Mesenchymal stem cell (in vitro differentiated cells and primary cell): ENCODE data around the gene COX11.

Experiments used
- DNase-seq: peaks from one replicate; pipeline ENCODE4 v3.0.0-alpha.2; 2013
- H2AFZ ChIP-seq: one replicate; pipeline ENCODE4 v1.6.1; 2013; ENCODE audit warnings: low read depth, mild to moderate bottlenecking, control low read depth, inconsistent platforms, low read length, moderate library complexity
- H2AK5ac ChIP-seq: 2 replicates; pipeline ENCODE4 v1.6.1; 2013; ENCODE audit warnings: low read length, moderate library complexity, mild to moderate bottlenecking, inconsistent platforms; ENCODE audit not compliant: severe bottlenecking
- H2BK120ac ChIP-seq: one replicate; pipeline ENCODE4 v1.6.1; 2013; ENCODE audit warnings: low read depth, mild to moderate bottlenecking, inconsistent platforms, low read length, moderate library complexity
- H2BK12ac ChIP-seq, 2 experiments: one replicate each; pipeline ENCODE4 v1.6.1; 2013; ENCODE audit warnings: inconsistent platforms in 2 of 2, low read length in 2 of 2, mild to moderate bottlenecking in 2 of 2, moderate library complexity in 2 of 2, control low read depth in 1 of 2
- H2BK15ac ChIP-seq: one replicate; pipeline ENCODE4 v1.6.1; 2013; ENCODE audit warnings: mild to moderate bottlenecking, low read depth, inconsistent platforms; ENCODE audit not compliant: poor library complexity, severe bottlenecking
- H2BK5ac ChIP-seq: 2 replicates; pipeline ENCODE4 v1.6.1; 2013; ENCODE audit warnings: low read depth, mild to moderate bottlenecking, low read length, control low read depth, inconsistent platforms; ENCODE audit not compliant: poor library complexity, severe bottlenecking
- H3K14ac ChIP-seq, 2 experiments: one replicate each; pipeline ENCODE4 v1.6.1; 2013; ENCODE audit warnings: inconsistent platforms in 2 of 2, low read length in 2 of 2, control low read depth in 1 of 2, mild to moderate bottlenecking in 1 of 2, moderate library complexity in 1 of 2
- H3K18ac ChIP-seq, 2 experiments: one replicate each; pipeline ENCODE4 v1.6.1; 2013; ENCODE audit warnings: inconsistent platforms in 2 of 2, low read length in 2 of 2, control low read depth in 1 of 2, low read depth in 1 of 2, mild to moderate bottlenecking in 1 of 2
- H3K23ac ChIP-seq, 2 experiments: one replicate each; pipeline ENCODE4 v1.6.1; 2013; ENCODE audit warnings: inconsistent platforms in 2 of 2, low read length in 2 of 2, mild to moderate bottlenecking in 2 of 2, moderate library complexity in 2 of 2, control low read depth in 1 of 2
- H3K27ac ChIP-seq: 2 replicates; pipeline ENCODE4 v1.5.1; 2013; ENCODE audit warnings: mild to moderate bottlenecking, moderate library complexity, low read length, control low read depth, inconsistent platforms; ENCODE audit not compliant: poor library complexity, severe bottlenecking
- H3K27me3 ChIP-seq, 2 experiments: 2 replicates each; pipeline versions ENCODE4 v1.6.1 to v1.7.0; 2013; ENCODE audit warnings: low read length in 2 of 2, mild to moderate bottlenecking in 2 of 2, moderate library complexity in 2 of 2, control low read depth in 1 of 2, inconsistent platforms in 1 of 2; ENCODE audit not compliant: control insufficient read depth in 1 of 2, insufficient read depth in 1 of 2
- H3K36me3 ChIP-seq, 2 experiments: 2 replicates each; pipeline versions ENCODE4 v1.6.1 to v1.7.0; 2013; ENCODE audit warnings: low read length in 2 of 2, control low read depth in 1 of 2, inconsistent platforms in 1 of 2, low read depth in 1 of 2, mild to moderate bottlenecking in 1 of 2; ENCODE audit not compliant: insufficient read depth in 2 of 2, control insufficient read depth in 1 of 2
- H3K4ac ChIP-seq, 2 experiments: one replicate each; pipeline ENCODE4 v1.6.1; 2013; ENCODE audit warnings: inconsistent platforms in 2 of 2, low read length in 2 of 2, mild to moderate bottlenecking in 2 of 2, moderate library complexity in 2 of 2, control low read depth in 1 of 2, low read depth in 1 of 2
- H3K4me1 ChIP-seq: 2 replicates; pipeline ENCODE4 v1.6.1; 2013; ENCODE audit warnings: low read depth, low read length, control low read depth; ENCODE audit not compliant: control insufficient read depth, insufficient read depth
- H3K4me2 ChIP-seq: 2 replicates; pipeline ENCODE4 v1.6.1; 2013; ENCODE audit warnings: low read length, mild to moderate bottlenecking, inconsistent platforms; ENCODE audit not compliant: poor library complexity, severe bottlenecking
- H3K4me3 ChIP-seq, 2 experiments: 2 replicates each; pipeline versions ENCODE4 v1.5.1 to v1.7.0; 2013; ENCODE audit warnings: low read length in 2 of 2, mild to moderate bottlenecking in 2 of 2, control low read depth in 1 of 2, low read depth in 1 of 2; ENCODE audit not compliant: insufficient read depth in 1 of 2
- H3K79me1 ChIP-seq: replicated peaks from 2 replicates; pipeline ENCODE4 v1.6.1; 2013; ENCODE audit warnings: mild to moderate bottlenecking, control low read depth, low read length, inconsistent platforms; ENCODE audit not compliant: poor library complexity, severe bottlenecking
- H3K9ac ChIP-seq: 2 replicates; pipeline ENCODE4 v1.7.0; 2013; ENCODE audit warnings: mild to moderate bottlenecking, low read length, moderate library complexity
- H3K9me3 ChIP-seq: 2 replicates; pipeline ENCODE4 v1.7.0; 2013; ENCODE audit warnings: mild to moderate bottlenecking, low read length; ENCODE audit not compliant: control insufficient read depth
- H4K8ac ChIP-seq: one replicate; pipeline ENCODE4 v1.6.1; 2013; ENCODE audit warnings: inconsistent platforms, mild to moderate bottlenecking, low read length, moderate library complexity
- H4K91ac ChIP-seq: one replicate; pipeline ENCODE4 v1.6.1; 2013; ENCODE audit warnings: mild to moderate bottlenecking, low read length, inconsistent platforms
- WGBS: methylation state at CpG from one replicate; pipeline ENCODE4 v1.1.7; 2013; ENCODE audit warnings: mixed read lengths; 5-methylcytosine and 5-hydroxymethylcytosine counted together

COX11 gene

DNA sequence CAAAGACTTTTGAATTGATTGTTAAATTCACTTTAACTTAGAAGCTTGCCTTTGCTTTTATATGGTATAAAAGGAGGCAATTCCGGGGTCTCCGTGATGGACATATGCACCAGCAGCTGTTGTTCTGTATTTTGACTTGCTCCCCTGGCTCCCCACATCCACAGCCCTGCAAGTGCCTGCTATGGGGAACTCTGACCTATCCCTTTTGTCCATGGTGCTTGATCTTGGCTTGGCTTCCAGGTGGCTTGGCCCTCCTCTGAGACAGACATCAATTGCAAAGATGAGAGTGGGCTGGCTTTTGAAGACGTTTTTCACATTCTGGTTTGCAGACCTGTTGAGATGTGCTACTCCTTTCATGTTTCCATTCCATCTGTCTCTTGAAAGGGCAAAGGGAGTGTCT, 40.9 kb downstream of the COX11 start:
- Histone ChIP-seq H3K18ac (no peak overlapping the region), H3K4me2 (no peak overlapping the region), H3K27me3 (no peaks in the 10 kb centered on the region), H3K14ac (no peak overlapping the region), H2BK15ac (no peak overlapping the region), H3K4me1 (no peaks in the 10 kb centered on the region), H3K4me3 (no peak overlapping the region), H2BK5ac (no peak overlapping the region), H3K79me1 (peaks cover 15% of the 10 kb centered on the region), H4K8ac (no peak overlapping the region), H2AFZ (no peak overlapping the region), H2BK12ac (no peak overlapping the region), H3K27ac (no peak overlapping the region), H2BK120ac (no peak overlapping the region), H3K9me3 (no peaks in the 10 kb centered on the region), H3K23ac (no peak overlapping the region), H2AK5ac (no peak overlapping the region), H3K4ac (no peak overlapping the region), H3K36me3 (peaks cover 0 to 13% of the 10 kb centered on the region in 2 experiments), H3K9ac (no peak overlapping the region), H4K91ac (no peak overlapping the region)
- no peak for DNase-seq
- 83% methylated on average over 3 of the region's 3 CpGs for WGBS

- Histone ChIP-seq H3K79me1 (peaks cover 23% of the 10 kb centered on the region), H3K18ac (no peak overlapping the region), H3K14ac (no peak overlapping the region), H3K27ac (no peak overlapping the region), H3K4me2 (no peak overlapping the region), H2AK5ac (no peak overlapping the region), H3K27me3 (no peaks in the 10 kb centered on the region), H3K9me3 (no peaks in the 10 kb centered on the region), H2BK12ac (no peak overlapping the region), H3K23ac (no peak overlapping the region), H4K91ac (no peak overlapping the region), H3K4me1 (no peaks in the 10 kb centered on the region), H3K36me3 (peaks cover 0 to 16% of the 10 kb centered on the region in 2 experiments), H2BK5ac (no peak overlapping the region), H3K4ac (no peak overlapping the region), H3K4me3 (no peak overlapping the region), H2BK15ac (no peak overlapping the region), H4K8ac (no peak overlapping the region), H2BK120ac (no peak overlapping the region), H2AFZ (no peak overlapping the region), H3K9ac (no peak overlapping the region)
- 97% methylated on average over 4 of the region's 5 CpGs for WGBS
- DNase-seq, result no peak
Observed at GRCh38 chr17:54924405-54924804, 44.0 kb downstream of the COX11 start.

- WGBS, result 89% methylated on average over 6 of the region's 6 CpGs
- no peak overlapping the region for H3K4ac ChIP-seq
Observed at GRCh38 chr17:54920819-54921218, 47.6 kb downstream of the COX11 start.

DNA sequence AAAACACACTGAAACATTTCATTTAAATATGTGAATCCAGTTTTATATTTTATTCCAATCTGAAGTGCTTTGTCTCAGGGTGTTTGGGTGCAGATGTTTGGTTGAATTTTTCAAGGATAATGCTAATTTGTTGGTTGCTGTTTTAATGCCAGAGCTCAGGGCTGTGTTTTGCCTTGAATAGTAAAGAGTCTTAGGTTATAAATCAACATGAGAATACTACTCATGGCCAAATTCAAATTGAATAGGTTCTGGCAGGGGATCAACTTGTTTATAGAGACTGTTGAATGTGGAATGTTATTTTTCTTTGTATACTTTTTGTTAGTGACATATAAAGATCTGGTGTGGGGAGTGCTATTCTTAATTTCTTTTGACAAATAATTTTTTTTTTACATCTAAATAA, 49.0 kb downstream of the COX11 start:
- no peak for DNase-seq
- H3K18ac ChIP-seq, result no peak overlapping the region
- H3K9me3 ChIP-seq, result peaks cover 12% of the 10 kb centered on the region

More at GRCh38 chr17:54920819-54921218, 47.6 kb downstream of the COX11 start:
- no peak overlapping the region for H3K4me3 ChIP-seq
- no peak for DNase-seq
- no peaks in the 10 kb centered on the region for H3K4me1 ChIP-seq
- no peak overlapping the region for H3K23ac ChIP-seq
- peaks cover 9% of the 10 kb centered on the region for H3K9me3 ChIP-seq
- H3K4me2 ChIP-seq, result no peak overlapping the region
- H3K14ac ChIP-seq, result no peak overlapping the region
- no peak overlapping the region for H2BK5ac ChIP-seq
- no peak overlapping the region for H3K18ac ChIP-seq
- H3K27me3 ChIP-seq, result no peaks in the 10 kb centered on the region
- H2BK120ac ChIP-seq, result no peak overlapping the region
- peaks cover 7 to 20% of the 10 kb centered on the region in 2 experiments for H3K36me3 ChIP-seq
- H3K9ac ChIP-seq, result no peak overlapping the region
- H2BK15ac ChIP-seq, result no peak overlapping the region
- H4K91ac ChIP-seq, result no peak overlapping the region
- H2AK5ac ChIP-seq, result no peak overlapping the region
- no peak overlapping the region for H3K27ac ChIP-seq
- H2AFZ ChIP-seq, result no peak overlapping the region
- H4K8ac ChIP-seq, result no peak overlapping the region
- peaks cover 23% of the 10 kb centered on the region for H3K79me1 ChIP-seq
- no peak overlapping the region for H2BK12ac ChIP-seq

More for the DNA sequence above, 49.0 kb downstream of the COX11 start:
- H3K4me3 ChIP-seq, result no peak overlapping the region
- H3K4me1 ChIP-seq, result no peaks in the 10 kb centered on the region
- H4K91ac ChIP-seq, result no peak overlapping the region
- no peak overlapping the region for H2BK12ac ChIP-seq
- H3K23ac ChIP-seq, result no peak overlapping the region
- no peak overlapping the region for H3K4me2 ChIP-seq
- no peak overlapping the region for H3K9ac ChIP-seq
- H3K14ac ChIP-seq, result no peak overlapping the region
- H2BK5ac ChIP-seq, result no peak overlapping the region
- no peak overlapping the region for H2AK5ac ChIP-seq
- no peak overlapping the region for H3K4ac ChIP-seq
- H2BK15ac ChIP-seq, result no peak overlapping the region
- H3K36me3 ChIP-seq, result peaks cover 15 to 17% of the 10 kb centered on the region in 2 experiments
- H3K27me3 ChIP-seq, result no peaks in the 10 kb centered on the region
- H3K27ac ChIP-seq, result no peak overlapping the region
- H3K79me1 ChIP-seq, result peaks cover 25% of the 10 kb centered on the region
- H2BK120ac ChIP-seq, result no peak overlapping the region
- H2AFZ ChIP-seq, result no peak overlapping the region
- H4K8ac ChIP-seq, result no peak overlapping the region
